A673 (cell line): ENCODE measurements around the gene ZNF398.

ENCODE experiments used
- CTCF ChIP-seq: fragments of 300-800, 200-600 bp; sonication (generic); conservative IDR thresholded peaks from 2 replicates; pipeline ENCODE4 v1.5.1; 2017; ENCODE audit warnings: low read depth, mild to moderate bottlenecking, antibody characterized with exemption, low read length, moderate library complexity, mixed read lengths
- EZH2 ChIP-seq: fragments of 200-600 bp; sonication (generic); IDR thresholded peaks from 2 replicates; pipeline ENCODE4 v1.6.1; 2017; ENCODE audit warnings: borderline replicate concordance, low read depth, mild to moderate bottlenecking, mixed read lengths, antibody characterized with exemption, low read length; ENCODE audit not compliant: poor library complexity, severe bottlenecking

DNA sequence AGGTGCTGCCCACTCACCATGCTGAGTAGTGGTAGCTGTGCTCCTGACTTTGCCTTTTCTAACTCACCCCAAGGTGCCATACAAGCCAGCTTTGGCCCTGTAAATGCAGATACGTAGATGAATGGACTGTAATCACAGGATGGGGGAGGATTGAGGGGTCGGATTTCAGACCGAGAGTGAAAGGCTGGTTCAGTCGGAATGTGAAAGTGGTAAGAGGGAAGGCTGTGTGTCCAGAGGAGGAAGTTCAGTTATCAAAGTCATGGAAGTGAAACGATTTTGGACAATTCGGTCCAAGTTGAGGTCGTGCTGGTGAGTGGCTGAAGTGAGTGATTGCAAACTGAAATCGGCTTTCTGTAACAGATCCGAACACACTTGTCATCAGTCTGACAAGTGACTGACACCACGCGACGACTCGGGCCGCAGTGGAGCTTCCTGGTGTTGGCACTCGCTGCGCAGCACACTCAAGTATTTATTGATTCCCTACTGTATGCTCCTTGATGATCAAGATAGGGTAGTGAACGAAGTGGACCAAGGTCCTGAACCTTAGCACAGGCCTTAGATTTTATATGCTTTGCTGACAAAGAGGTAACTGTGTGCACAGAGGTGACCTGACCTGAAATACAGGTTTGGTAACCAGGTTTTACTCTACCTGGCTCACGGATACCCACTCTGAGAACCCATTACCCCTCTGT lies 58.6 kb downstream of the ZNF398 start:
- TF ChIP-seq EZH2: no peak
- no peak for TF ChIP-seq CTCF
